ENCODE data around the gene CRACDL. TPM values are rescaled to one million over a fixed set of nuclear protein-coding genes. Genes with fewer than 3 reads are reported as not detected.

CRACDL gene
- polyA plus RNA-seq, 3 donors from 2014 or later: 0.40 to 0.80 TPM; not detected in 1

DNA sequence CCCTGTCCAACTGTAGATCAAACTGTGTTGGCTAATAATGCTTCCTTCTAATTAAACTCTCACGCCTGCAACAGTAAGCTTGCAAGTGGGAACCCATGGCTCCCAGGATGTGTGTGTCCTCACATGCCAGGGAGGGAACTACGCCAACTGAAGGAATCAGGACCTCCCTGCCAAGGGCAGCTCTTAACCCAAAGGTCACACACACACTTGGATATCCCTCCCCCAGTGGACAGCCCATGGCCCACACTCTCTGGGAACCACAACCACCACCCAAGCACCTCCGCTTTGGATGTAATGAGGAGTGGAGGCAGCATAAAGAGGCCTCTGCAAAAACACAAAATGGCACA is 102.1 kb downstream of the CRACDL start:
- Mint-ChIP-seq H3K27ac (peak overlapping the region in 2 of 6 donors; percentile 61 to 75), H3K4me1 (peaks cover 52 to 58% of the 10 kb centered on the region in 2 donors), H3K4me3 (peak overlapping the region in 1 of 5 donors; percentile 36), H3K9me3 (peaks cover 0 to 2% (median 0%) of the 10 kb centered on the region in 6 donors), H3K36me3 (no peaks in the 10 kb centered on the region), H3K27me3 (ENCODE audit: low read depth in 3 of 3) (peaks cover 0 to 4% (median 0%) of the 10 kb centered on the region in 3 donors)
- no peak for DNase-seq

DNA sequence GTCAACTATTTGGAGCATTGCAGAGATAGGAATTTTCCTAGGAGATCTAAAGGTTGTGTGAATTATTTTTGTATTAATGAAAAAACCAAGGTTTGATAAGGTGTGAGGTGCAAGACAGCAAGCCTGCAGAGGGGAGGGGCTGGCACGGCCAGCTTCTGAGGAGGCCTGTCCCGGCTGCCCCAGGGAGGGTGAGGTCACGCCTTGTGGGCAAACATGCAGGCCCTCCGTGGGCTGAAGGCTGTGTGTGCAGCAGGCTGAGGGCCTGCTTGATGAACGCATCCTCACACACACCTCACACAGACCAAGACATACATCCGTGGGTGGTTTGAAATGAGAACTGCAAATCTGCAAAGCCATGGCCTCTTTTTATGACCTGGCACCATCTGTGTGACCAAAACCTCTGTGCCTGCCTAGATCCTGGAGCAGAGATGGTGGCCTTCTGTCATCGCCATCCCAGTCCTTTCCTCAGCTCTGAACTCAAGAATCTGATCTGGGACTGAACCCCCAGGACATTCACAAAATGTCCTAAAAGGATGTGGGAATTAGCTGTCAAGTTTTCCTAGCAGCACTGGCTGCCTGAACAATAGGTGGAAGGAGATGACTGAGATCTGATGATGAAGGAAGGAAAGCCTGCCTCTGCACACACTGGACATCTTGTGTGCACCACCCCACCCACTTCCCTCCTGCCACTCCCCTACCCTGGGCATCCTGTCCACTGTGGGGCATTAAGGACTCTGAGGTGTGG is 102.7 kb downstream of the CRACDL start:
- Mint-ChIP-seq H3K4me1 (peaks cover 57 to 63% of the 10 kb centered on the region in 2 donors), H3K9me3 (peaks cover 0 to 2% (median 0%) of the 10 kb centered on the region in 6 donors), H3K27me3 (ENCODE audit: low read depth in 3 of 3) (peaks cover 0 to 4% (median 0%) of the 10 kb centered on the region in 3 donors), H3K4me3 (peak overlapping the region in 2 of 5 donors; percentile 15 to 41), H3K36me3 (no peaks in the 10 kb centered on the region), H3K27ac (peak overlapping the region in 4 of 6 donors; percentile 13 to 81 (median 68))
- peak in 1 of 3 donors; percentile 24 for DNase-seq

DNA sequence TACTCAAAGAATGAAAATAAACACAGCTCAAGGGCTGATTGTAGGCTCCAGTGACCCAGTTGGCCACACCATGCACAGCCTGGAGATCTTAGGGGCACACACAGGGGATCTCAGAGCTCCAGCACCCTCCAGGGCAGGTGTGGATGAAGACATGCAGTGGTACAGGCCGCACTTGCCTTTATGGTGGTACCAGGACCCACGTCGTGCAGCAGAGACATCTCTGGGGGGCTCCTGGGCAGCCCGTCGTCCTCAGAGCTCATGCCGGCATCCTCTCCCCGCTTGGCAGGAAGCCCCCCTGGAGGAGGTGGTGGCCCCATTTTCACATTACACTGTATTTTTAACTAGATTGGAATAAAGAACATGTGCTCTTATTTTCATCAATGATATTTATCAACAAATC is 103.9 kb downstream of the CRACDL start:
- H3K4me1 Mint-ChIP-seq: peaks cover 62 to 69% of the 10 kb centered on the region in 2 donors
- peaks cover 0 to 2% (median 0%) of the 10 kb centered on the region in 6 donors for H3K9me3 Mint-ChIP-seq
- peak overlapping the region; percentile 24 to 71 (median 34) for H3K27ac Mint-ChIP-seq
- H3K4me3 Mint-ChIP-seq: peak overlapping the region in 1 of 5 donors; percentile 26
- H3K36me3 Mint-ChIP-seq: no peaks in the 10 kb centered on the region
- peaks cover 0 to 4% (median under 1%) of the 10 kb centered on the region in 3 donors for H3K27me3 Mint-ChIP-seq (ENCODE audit: low read depth in 3 of 3)
- no peak for DNase-seq

DNA sequence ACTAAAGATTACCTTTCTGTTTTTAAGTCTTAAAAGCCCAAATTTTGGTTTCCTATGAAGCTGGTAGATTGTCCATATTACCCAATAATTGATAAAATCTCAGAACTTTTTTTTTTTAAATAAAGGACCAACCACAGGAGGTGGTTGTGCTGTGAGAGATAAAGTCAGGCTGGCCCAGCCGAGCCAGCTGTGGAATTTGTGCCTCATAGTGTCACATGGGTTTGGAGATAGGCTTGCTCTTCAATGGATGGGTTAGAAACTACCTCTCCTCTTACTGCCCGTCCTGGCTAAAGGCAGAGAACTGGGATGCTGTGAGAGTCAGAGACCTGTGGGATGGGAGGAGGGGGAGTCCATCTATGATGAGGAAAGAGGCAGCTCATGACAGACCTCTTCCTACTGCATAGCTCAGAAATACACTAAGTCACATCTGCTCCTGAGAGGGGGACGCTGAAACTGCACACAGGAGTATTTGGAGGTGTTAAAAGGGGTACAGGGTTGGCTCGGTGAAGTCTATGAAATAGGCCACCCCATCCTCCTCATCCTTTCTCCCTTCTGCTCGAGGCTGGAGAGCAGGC is 105.4 kb downstream of the CRACDL start:
- Mint-ChIP-seq H3K4me1 (peaks cover 52 to 56% of the 10 kb centered on the region in 2 donors), H3K27ac (peak overlapping the region in 1 of 6 donors; percentile 50), H3K27me3 (ENCODE audit: low read depth in 3 of 3) (peaks cover 1 to 2% (median 2%) of the 10 kb centered on the region in 3 donors), H3K4me3 (no peak overlapping the region), H3K9me3 (peaks cover 0 to 2% (median 0%) of the 10 kb centered on the region in 6 donors), H3K36me3 (no peaks in the 10 kb centered on the region)
- no peak for DNase-seq

DNA sequence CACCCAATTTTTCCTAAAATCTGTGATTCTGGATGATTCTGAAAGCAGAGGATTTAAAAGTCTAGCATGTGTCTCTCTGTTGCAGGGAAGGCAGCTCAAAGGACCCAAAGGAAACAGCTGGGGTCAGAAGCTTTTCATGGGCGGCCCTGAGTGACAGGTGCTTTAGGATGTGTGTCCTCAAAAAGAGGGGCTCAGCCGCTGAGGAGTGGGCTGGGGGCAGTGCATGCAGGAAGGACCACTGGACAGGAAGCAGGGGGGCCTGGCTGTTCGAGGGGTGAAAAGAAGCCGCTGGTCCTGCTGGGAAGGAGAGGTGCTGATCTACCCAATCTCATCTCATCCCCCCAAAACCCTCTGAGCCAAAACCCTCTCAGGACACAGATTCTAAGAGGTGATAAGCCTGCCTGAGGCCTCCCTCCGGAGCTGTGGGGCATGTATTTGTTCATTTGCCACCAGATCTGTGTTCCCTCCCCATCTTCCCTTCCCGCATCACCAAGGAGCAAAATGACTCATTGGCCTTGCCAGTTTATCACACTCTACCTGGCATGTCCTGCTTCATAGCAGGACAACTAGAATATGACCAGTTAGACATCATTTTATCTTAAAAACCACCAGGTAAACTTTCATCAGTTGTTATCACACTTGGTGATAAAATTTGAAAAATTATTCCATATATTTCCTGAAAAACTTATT is 106.3 kb downstream of the CRACDL start:
- H3K36me3 Mint-ChIP-seq: no peaks in the 10 kb centered on the region
- H3K4me3 Mint-ChIP-seq: peak overlapping the region in 1 of 5 donors; percentile 21
- H3K4me1 Mint-ChIP-seq: peaks cover 46 to 55% of the 10 kb centered on the region in 2 donors
- no peak for DNase-seq
- H3K27me3 Mint-ChIP-seq (ENCODE audit: low read depth in 3 of 3): peaks cover 0 to 2% (median 2%) of the 10 kb centered on the region in 3 donors
- peak overlapping the region in 4 of 6 donors; percentile 64 to 78 (median 68) for H3K27ac Mint-ChIP-seq
- H3K9me3 Mint-ChIP-seq: peaks cover 0 to 2% (median 0%) of the 10 kb centered on the region in 6 donors

DNA sequence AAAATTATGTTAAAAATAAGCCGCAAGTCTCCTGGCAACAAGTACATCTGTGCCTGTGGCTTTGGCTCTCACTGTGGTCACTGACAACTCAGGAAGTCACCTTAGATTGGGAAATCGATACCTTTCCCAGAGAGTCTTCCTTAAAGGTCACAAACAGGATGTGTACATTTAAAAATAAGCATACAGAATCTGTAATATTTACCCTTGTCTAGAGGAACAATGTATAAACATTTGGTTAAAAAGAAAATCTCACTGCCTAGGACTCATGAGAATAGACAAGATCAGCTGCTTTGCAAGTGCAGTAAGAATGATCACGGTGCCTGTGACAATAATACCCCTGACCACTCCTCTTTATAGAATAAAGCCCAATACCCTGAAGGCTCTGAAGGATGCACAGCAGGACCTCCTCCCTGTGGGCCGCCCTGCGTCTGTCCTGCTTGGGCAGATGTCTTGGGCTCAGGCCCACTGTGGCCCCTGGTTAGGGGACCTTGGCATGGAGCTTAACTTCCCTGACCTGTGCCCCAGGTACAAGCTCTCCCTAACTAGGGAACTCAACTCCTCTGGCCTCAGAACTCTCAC is 107.1 kb downstream of the CRACDL start:
- Mint-ChIP-seq H3K4me3 (peak overlapping the region in 3 of 5 donors; percentile 3 to 45 (median 12)), H3K9me3 (peaks cover 0 to 2% (median 0%) of the 10 kb centered on the region in 6 donors), H3K4me1 (peaks cover 43 to 54% of the 10 kb centered on the region in 2 donors), H3K27ac (peak overlapping the region in 5 of 6 donors; percentile 66 to 83 (median 78)), H3K27me3 (ENCODE audit: low read depth in 3 of 3) (peaks cover 0 to 2% (median 2%) of the 10 kb centered on the region in 3 donors), H3K36me3 (no peaks in the 10 kb centered on the region)
- DNase-seq: peak in 1 of 3 donors; percentile 19

DNA sequence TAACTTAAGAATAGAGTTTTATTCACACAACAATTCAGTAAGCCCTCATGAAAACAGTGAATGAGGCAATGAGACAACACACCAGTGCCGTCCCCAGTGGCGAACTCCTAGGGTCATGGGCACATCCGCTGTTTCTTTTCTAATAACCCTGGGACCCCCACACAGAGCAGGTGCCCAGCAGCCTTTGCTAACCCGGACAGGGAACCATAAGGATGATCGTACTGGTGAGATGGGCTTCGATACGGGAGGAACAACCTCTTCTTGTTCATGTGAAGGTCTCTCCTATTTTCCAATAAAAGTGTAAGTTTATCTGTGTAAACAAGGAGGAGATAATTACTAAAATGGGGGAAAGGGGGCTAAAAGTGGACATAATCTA is 107.7 kb downstream of the CRACDL start:
- H3K27me3 Mint-ChIP-seq (ENCODE audit: low read depth in 3 of 3): peaks cover 0 to 2% (median 2%) of the 10 kb centered on the region in 3 donors
- no peak overlapping the region for H3K4me3 Mint-ChIP-seq
- DNase-seq: no peak
- no peaks in the 10 kb centered on the region for H3K36me3 Mint-ChIP-seq
- H3K27ac Mint-ChIP-seq: peak overlapping the region in 4 of 6 donors; percentile 26 to 81 (median 56)
- peaks cover 0 to 2% (median 0%) of the 10 kb centered on the region in 6 donors for H3K9me3 Mint-ChIP-seq
- peaks cover 42 to 54% of the 10 kb centered on the region in 2 donors for H3K4me1 Mint-ChIP-seq

DNA sequence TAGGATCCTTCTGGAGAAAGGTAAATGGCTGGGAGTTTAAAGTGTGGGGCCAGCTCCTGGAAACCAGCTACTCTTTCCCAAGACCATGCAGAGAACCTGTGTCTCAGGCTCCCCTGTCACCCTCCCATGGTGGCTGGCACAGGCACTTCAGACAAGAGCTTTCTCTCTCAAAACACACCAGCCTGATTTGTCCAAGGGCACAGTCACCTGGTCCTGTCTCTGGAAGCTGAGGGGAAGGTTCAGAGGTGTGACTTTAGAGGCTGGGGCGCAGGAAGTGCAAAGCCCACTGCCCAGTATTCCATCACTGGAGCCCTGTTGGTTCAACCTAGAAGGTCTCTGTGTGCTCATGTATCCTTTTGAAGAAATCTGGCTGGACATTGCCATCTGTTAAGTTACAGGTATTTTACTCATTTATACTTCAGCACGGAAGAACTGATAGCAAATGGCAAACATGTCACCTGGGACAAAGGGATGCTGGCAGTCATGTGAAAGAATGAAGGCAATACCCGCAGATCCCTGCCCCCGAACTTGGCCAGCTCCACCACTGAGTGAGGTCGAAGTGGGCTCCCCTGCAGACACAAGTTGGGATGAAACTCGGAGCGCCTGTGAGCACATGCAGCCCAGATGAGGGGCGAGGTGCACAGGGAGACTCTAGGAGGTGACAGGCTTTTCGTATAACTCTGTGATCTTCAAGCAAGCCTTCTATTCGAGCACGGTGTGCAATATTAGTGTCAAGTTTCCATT is 108.2 kb downstream of the CRACDL start:
- DNase-seq: no peak
- Mint-ChIP-seq H3K9me3 (peaks cover 0 to 2% (median 0%) of the 10 kb centered on the region in 6 donors), H3K36me3 (no peaks in the 10 kb centered on the region), H3K27me3 (ENCODE audit: low read depth in 3 of 3) (peaks cover 0 to 2% (median 2%) of the 10 kb centered on the region in 3 donors), H3K4me3 (no peak overlapping the region), H3K27ac (peak overlapping the region in 4 of 6 donors; percentile 8 to 66 (median 36)), H3K4me1 (peaks cover 37 to 50% of the 10 kb centered on the region in 2 donors)

DNA sequence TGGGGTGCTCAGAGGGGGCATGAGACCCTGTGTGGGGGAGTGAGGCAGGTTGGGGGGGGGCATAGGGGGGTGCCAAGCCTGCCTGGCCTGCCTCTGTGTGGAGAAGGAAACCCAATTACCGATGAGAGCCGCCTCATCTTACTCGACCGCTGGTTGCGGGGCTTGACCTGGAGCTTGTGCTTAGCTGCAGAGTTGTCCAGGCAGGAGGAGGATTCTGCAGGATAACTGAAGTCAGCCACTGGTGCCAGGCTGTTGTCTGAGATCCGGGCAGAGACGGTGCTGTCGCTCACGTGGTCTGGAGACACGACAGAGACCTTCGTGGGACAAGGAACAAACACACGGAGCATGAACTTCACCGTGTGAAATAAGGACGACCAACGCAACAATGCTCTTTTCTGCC is 109.2 kb downstream of the CRACDL start:
- H3K4me3 Mint-ChIP-seq: no peak overlapping the region
- H3K27me3 Mint-ChIP-seq (ENCODE audit: low read depth in 3 of 3): peaks cover 0 to 2% (median 2%) of the 10 kb centered on the region in 3 donors
- no peaks in the 10 kb centered on the region for H3K36me3 Mint-ChIP-seq
- H3K4me1 Mint-ChIP-seq: peaks cover 29 to 41% of the 10 kb centered on the region in 2 donors
- peak overlapping the region in 2 of 6 donors; percentile 21 to 61 for H3K27ac Mint-ChIP-seq
- no peak for DNase-seq
- H3K9me3 Mint-ChIP-seq: no peaks in the 10 kb centered on the region

DNA sequence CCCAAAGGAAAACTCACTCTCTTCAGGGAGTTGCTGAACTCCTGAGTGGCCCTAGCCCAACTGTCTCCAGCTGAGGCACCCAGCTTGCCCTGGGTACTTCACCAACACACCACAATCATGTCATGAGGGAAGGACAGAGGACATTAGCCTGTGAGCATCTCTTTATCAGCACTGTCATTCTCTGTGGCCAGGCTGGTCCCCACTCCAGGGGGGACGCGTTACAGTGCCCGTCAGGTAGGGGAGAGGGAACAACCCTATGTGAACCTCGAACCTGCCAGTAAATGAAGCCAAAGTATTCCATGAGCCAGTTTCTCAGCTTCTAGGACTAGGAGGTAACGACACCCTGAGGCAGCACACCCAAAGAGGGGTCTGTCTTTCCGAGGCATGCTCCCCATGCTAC is 110.2 kb downstream of the CRACDL start:
- Mint-ChIP-seq H3K27ac (no peak overlapping the region), H3K27me3 (ENCODE audit: low read depth in 3 of 3) (peaks cover 0 to 5% (median 2%) of the 10 kb centered on the region in 3 donors), H3K9me3 (no peaks in the 10 kb centered on the region), H3K36me3 (no peaks in the 10 kb centered on the region), H3K4me3 (no peak overlapping the region), H3K4me1 (peaks cover 24 to 36% of the 10 kb centered on the region in 2 donors)
- DNase-seq: no peak

DNA sequence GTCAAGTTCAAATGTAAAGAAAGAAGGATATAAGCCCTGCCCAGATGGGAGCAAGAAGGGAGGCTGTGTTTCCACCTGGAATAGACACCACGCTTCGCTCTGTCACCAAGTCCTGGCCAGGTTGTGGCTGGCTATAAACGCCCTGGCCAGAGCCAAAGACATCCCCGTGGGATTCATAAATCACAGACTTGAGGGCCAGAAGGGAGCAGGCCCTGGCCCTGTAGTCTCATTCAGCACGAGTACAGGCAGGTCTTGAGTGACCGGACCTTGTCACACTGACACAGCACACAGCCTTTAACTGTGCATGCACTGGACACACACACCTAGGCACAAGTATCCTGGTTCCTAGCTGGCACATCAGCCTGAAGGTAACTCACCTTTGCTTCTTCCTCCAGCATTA is 110.6 kb downstream of the CRACDL start:
- Mint-ChIP-seq H3K4me1 (peaks cover 23 to 36% of the 10 kb centered on the region in 2 donors), H3K9me3 (no peaks in the 10 kb centered on the region), H3K27ac (no peak overlapping the region), H3K36me3 (no peaks in the 10 kb centered on the region), H3K27me3 (ENCODE audit: low read depth in 3 of 3) (peaks cover 0 to 5% (median 2%) of the 10 kb centered on the region in 3 donors), H3K4me3 (no peak overlapping the region)
- no peak for DNase-seq

DNA sequence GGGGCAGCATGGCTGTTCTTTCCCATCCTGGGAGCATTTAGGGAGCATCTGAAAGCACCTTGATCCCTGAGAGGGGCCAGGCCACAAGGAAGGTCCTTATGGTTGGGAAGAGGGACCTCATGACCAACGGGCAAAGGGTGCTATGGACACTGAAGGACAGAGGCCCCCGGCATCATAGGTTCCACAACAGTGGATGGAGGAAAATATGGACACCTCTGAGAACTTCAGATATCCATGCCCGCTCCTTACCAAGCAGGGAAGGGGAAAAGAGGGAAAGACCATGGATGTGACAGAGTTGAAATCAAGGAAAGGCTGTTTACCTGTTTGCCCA is 111.0 kb downstream of the CRACDL start:
- Mint-ChIP-seq H3K9me3 (no peaks in the 10 kb centered on the region), H3K4me3 (no peak overlapping the region), H3K27ac (no peak overlapping the region), H3K36me3 (no peaks in the 10 kb centered on the region), H3K27me3 (ENCODE audit: low read depth in 3 of 3) (peaks cover 0 to 5% (median 2%) of the 10 kb centered on the region in 3 donors), H3K4me1 (peaks cover 23 to 33% of the 10 kb centered on the region in 2 donors)
- DNase-seq: no peak
